Endothelial cell (in vitro differentiated cells): Measurements from ENCODE around the gene C10orf88. TPM values are rescaled to one million over a fixed set of nuclear protein-coding genes. Genes with fewer than 3 reads are reported as not detected.

Source experiments
- DNase-seq: peaks from one replicate; pipeline ENCODE4 v3.0.0; 2021; ENCODE audit warnings: low spot score
- H3K27ac Mint-ChIP-seq: one replicate; pipeline ENCODE4 v1.8.0; 2021; ENCODE audit warnings: mixed read lengths, inconsistent platforms; ENCODE audit not compliant: unreplicated experiment
- H3K27me3 Mint-ChIP-seq: one replicate; pipeline ENCODE4 v1.8.0; 2021; ENCODE audit warnings: mild to moderate bottlenecking, moderate library complexity, mixed read lengths, inconsistent platforms; ENCODE audit not compliant: unreplicated experiment
- H3K36me3 Mint-ChIP-seq: one replicate; pipeline ENCODE4 v1.8.0; 2021; ENCODE audit warnings: mild to moderate bottlenecking, low read depth, mixed read lengths, inconsistent platforms; ENCODE audit not compliant: unreplicated experiment
- H3K4me1 Mint-ChIP-seq: one replicate; pipeline ENCODE4 v1.8.0; 2021; ENCODE audit warnings: mild to moderate bottlenecking, mixed read lengths, inconsistent platforms; ENCODE audit not compliant: unreplicated experiment
- H3K4me3 Mint-ChIP-seq: one replicate; pipeline ENCODE4 v1.8.0; 2021; ENCODE audit warnings: mild to moderate bottlenecking, mixed read lengths, inconsistent platforms; ENCODE audit not compliant: unreplicated experiment
- H3K9me3 Mint-ChIP-seq: one replicate; pipeline ENCODE4 v1.8.0; 2021; ENCODE audit warnings: mixed read lengths, inconsistent platforms; ENCODE audit not compliant: unreplicated experiment
- CTCF ChIP-seq: fragments of 200-600 bp; sonication (generic); IDR thresholded peaks from one replicate; pipeline ENCODE4 v1.5.0; 2021; ENCODE audit warnings: antibody characterized with exemption; ENCODE audit not compliant: unreplicated experiment
- total RNA-seq: library from RNA; stranded (reverse); fragmentation: NEBNext Ultra II Directional; extraction: Animal tissue kit (Norgen Biotek cat#: 25700); gene quantifications from one replicate; pipeline ENCODE4 v1.2.1, GENCODE V29; 2021; ENCODE audit not compliant: unreplicated experiment

The C10orf88 gene
- total RNA-seq, 1 donor from 2014 or later, result 9.9 TPM

GRCh38 chr10:122968698-122969097 is 14.7 kb upstream of the C10orf88 start:
- no peak overlapping the region for H3K4me3 Mint-ChIP-seq
- no peaks in the 10 kb centered on the region for H3K4me1 Mint-ChIP-seq

GRCh38 chr10:122966879-122967278 is 12.9 kb upstream of the C10orf88 start:
- no peak for DNase-seq
- H3K9me3 Mint-ChIP-seq, result peaks cover 9% of the 10 kb centered on the region
- no peak overlapping the region for H3K4me3 Mint-ChIP-seq
- H3K36me3 Mint-ChIP-seq, result peaks cover 6% of the 10 kb centered on the region
- no peak overlapping the region for H3K27ac Mint-ChIP-seq
- H3K27me3 Mint-ChIP-seq, result peaks cover 1% of the 10 kb centered on the region
- H3K4me1 Mint-ChIP-seq, result no peaks in the 10 kb centered on the region
- no peak for TF ChIP-seq CTCF

More at GRCh38 chr10:122968698-122969097, 14.7 kb upstream of the C10orf88 start:
- Mint-ChIP-seq H3K27me3 (peaks cover 1% of the 10 kb centered on the region), H3K36me3 (peaks cover 6% of the 10 kb centered on the region), H3K27ac (no peak overlapping the region), H3K9me3 (peaks cover 9% of the 10 kb centered on the region)
- no peak for DNase-seq
- no peak for TF ChIP-seq CTCF

GRCh38 chr10:122962405-122962804 is 8.4 kb upstream of the C10orf88 start:
- Mint-ChIP-seq H3K27me3 (no peaks in the 10 kb centered on the region), H3K36me3 (peaks cover 6% of the 10 kb centered on the region), H3K4me3 (no peak overlapping the region), H3K4me1 (no peaks in the 10 kb centered on the region), H3K27ac (no peak overlapping the region), H3K9me3 (peaks cover 5% of the 10 kb centered on the region)
- no peak for DNase-seq
- TF ChIP-seq CTCF, result no peak

DNA sequence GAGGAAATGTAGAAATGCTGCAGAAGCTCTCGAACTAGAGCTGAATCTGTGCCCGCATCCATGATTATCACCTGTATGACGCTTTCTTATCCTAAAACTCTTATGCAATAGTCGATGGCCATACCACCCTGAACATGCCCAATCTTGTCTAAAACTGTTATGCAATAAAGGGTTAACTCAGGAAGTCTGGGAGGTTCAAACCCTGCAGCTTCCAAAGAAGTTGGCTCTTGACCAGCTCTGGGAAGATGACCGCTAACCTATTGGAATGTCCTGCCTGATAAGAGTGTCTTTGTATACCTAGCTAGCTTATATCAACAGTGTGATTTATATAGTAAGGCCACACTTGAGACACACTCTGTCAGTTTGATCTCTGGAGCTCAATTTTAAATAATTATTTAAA is 3.4 kb upstream of the C10orf88 start:
- Mint-ChIP-seq H3K27ac (no peak overlapping the region), H3K9me3 (no peaks in the 10 kb centered on the region), H3K4me3 (no peak overlapping the region), H3K27me3 (peaks cover 8% of the 10 kb centered on the region), H3K36me3 (no peaks in the 10 kb centered on the region), H3K4me1 (peaks cover 7% of the 10 kb centered on the region)
- no peak for DNase-seq
- TF ChIP-seq CTCF, result no peak

- no peak for DNase-seq
- no peaks in the 10 kb centered on the region for H3K36me3 Mint-ChIP-seq
- peaks cover 7% of the 10 kb centered on the region for H3K4me1 Mint-ChIP-seq
- no peak overlapping the region for H3K27ac Mint-ChIP-seq
- H3K27me3 Mint-ChIP-seq, result peaks cover 8% of the 10 kb centered on the region
- H3K9me3 Mint-ChIP-seq, result no peaks in the 10 kb centered on the region
- TF ChIP-seq CTCF, result no peak
- no peak overlapping the region for H3K4me3 Mint-ChIP-seq
Measured at GRCh38 chr10:122955892-122956291, 1.9 kb upstream of the C10orf88 start.
